NB4 (cell line): ENCODE data around the gene SEL1L3.

ENCODE experiments used
- CTCF ChIP-seq: IDR thresholded peaks from one replicate; pipeline ENCODE4 v1.5.1; 2012; ENCODE audit warnings: low read depth, low read length
- MAX ChIP-seq: IDR thresholded peaks from 2 replicates; pipeline ENCODE4 v1.6.1; 2011; ENCODE audit warnings: low read depth, low read length
- MYC ChIP-seq: IDR thresholded peaks from 2 replicates; pipeline ENCODE4 v1.6.1; 2011; ENCODE audit warnings: low read depth, low read length
- POLR2A ChIP-seq: IDR thresholded peaks from 2 replicates; pipeline ENCODE4 v1.6.1; 2011; ENCODE audit warnings: mild to moderate bottlenecking; ENCODE audit not compliant: insufficient read length; ENCODE audit errors: extremely low read depth

- TF ChIP-seq CTCF (no peak), POLR2A (no peak), MAX (no peak), MYC (no peak)
Measured at GRCh38 chr4:25810461-25811373, 52.1 kb downstream of the SEL1L3 start.
